ENCODE data around the gene CLTB.

GRCh38 chr5:176382721-176383120, 33.6 kb downstream of the CLTB start:
- TF ChIP-seq POLR2AphosphoS5 (IDR thresholded peaks at IDR 0.05) (no peak), POLR2A (IDR thresholded peaks at IDR 0.05) (no peak), CTCF (IDR thresholded peaks at IDR 0.05 in 8 of 11, conservative IDR thresholded peaks at IDR 0.05 in 3 of 11) (no peak)
